Ectodermal cell (in vitro differentiated cells): ENCODE data around the gene SLC9A3.

Source experiments
- H3K27ac ChIP-seq: 2 replicates; pipeline ENCODE4 v1.7.0; 2013; ENCODE audit warnings: mild to moderate bottlenecking, low read depth, low read length; ENCODE audit not compliant: insufficient read depth, poor library complexity, severe bottlenecking
- H3K27me3 ChIP-seq: 2 replicates; pipeline ENCODE4 v1.7.0; 2013; ENCODE audit warnings: mild to moderate bottlenecking, low read length; ENCODE audit not compliant: insufficient read depth, control insufficient read depth, poor library complexity, severe bottlenecking
- H3K36me3 ChIP-seq: one replicate; pipeline ENCODE4 v1.7.0; 2013; ENCODE audit warnings: low read length; ENCODE audit not compliant: control insufficient read depth, insufficient read depth
- H3K4me1 ChIP-seq: one replicate; pipeline ENCODE4 v1.7.0; 2013; ENCODE audit warnings: low read length; ENCODE audit not compliant: control insufficient read depth, insufficient read depth
- H3K4me3 ChIP-seq: 2 replicates; pipeline ENCODE4 v1.7.0; 2013; ENCODE audit warnings: low read depth, low read length, control low read depth; ENCODE audit not compliant: insufficient read depth
- H3K9me3 ChIP-seq: 2 replicates; pipeline ENCODE4 v1.7.0; 2013; ENCODE audit warnings: mild to moderate bottlenecking, low read length, moderate library complexity; ENCODE audit not compliant: control insufficient read depth
- WGBS, 2 experiments: methylation state at CpG; one replicate each; pipeline ENCODE4 v1.1.7; 2013; ENCODE audit warnings: missing lambda C conversion rate in 2 of 2; 5-methylcytosine and 5-hydroxymethylcytosine counted together

The SLC9A3 gene

DNA sequence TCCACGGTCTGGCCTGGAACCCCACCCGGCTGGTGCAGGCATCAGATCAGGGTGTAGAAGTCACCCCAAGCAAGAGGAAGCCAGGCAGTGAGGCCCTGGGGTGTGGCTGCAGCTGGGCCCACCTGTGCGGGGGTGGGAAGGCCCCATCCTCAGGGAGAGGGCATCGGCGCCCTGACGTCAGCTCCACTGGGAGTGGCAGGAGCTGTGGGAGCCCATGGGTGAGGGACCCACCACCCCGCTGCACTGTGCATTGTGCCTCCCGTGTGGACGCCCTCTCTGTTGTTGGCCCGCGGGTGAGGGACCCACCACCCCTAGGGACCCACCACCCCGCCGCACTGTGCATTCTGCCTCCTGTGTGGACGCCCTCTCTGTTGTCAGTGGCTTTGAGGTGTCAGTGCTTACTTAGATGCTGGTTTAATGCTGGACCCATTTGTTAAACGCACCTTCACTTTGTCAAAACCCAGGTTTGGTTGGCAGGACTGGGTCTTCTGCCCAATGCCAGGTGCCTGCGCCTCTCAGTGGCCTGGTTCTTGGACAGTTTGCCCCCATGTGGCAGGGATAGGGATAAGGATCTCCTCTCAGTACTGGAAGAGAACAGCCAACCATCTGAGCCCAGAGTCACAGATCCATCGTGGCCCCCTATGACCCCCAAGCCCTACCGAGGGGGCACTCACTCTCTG lies 88.1 kb downstream of the SLC9A3 start:
- Histone ChIP-seq H3K27me3 (no peaks in the 10 kb centered on the region), H3K9me3 (no peaks in the 10 kb centered on the region), H3K4me1 (no peaks in the 10 kb centered on the region), H3K36me3 (no peaks in the 10 kb centered on the region), H3K27ac (no peak overlapping the region), H3K4me3 (no peak overlapping the region)
- 86% methylated on average over 18 of the region's 18 CpGs for whole genome bisulfite sequencing, 2 experiments

DNA sequence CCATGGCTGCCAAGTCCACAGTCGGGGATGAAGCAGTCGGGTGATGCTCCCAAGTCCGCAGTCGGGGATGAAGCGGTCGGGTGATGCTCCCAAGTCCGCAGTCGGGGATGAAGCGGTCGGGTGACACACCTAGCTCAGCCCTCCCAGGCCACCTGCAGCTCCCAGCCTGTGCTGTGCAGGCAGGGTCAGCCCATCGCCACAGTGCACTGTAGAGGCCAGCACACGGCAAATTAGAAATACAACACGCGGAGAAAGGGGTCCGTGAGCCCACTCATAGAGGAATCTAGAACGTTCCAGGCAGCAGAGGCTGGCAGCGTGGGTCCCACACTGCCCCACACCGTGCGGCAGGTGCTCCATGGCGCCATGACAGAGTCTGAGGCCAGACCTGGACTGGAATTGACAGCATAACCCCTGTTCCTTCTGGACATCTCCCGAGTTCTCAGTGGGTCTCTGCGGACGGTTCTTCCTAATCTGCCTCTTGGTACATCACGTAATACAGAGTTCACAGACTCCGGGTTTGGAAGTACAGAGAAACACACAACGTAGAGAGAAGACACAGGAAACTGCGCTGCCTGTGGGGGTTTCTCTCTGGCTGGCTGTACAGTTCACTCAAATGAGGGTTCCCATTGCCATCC lies 89.0 kb downstream of the SLC9A3 start:
- Histone ChIP-seq H3K27me3 (no peaks in the 10 kb centered on the region), H3K9me3 (no peaks in the 10 kb centered on the region), H3K36me3 (no peaks in the 10 kb centered on the region), H3K4me3 (no peak overlapping the region), H3K27ac (no peak overlapping the region), H3K4me1 (no peaks in the 10 kb centered on the region)
- WGBS, 2 experiments: 90% methylated on average over 27 of the region's 27 CpGs

DNA sequence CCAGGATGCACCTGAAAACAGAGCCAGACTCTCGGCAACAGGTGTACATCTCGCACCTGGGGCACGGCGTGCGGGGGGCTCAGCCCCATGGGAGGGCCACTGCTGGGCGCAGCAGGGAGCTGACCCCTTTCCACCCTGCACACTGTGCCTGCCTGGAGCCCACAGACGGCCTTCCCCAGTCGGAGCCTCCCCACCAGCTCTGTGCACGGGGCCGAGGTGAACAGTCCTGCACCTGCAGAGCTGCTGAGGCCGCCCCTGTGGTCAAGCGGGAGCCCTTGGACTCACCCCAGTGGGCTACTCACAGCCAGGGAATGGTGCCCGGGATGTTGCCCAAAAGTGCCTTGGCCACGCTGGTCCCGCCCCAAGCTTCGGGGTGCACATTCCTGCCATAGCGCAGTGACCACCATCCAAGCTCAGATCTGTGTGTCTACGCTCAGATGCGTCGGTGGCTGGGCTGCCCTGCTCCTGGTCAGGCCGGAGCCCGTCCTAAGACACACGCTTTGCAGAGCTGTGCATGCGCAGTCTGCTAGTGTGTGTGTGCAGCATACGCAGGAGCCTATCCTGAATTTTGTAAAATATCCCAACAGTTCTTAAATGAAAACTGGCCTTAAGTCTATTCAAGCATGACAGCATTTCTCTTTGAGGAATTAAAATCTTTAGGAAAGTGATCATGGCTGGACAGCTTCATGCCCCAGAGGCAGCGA lies 89.7 kb downstream of the SLC9A3 start:
- 92 to 94% methylated on average over 26 of the region's 26 CpGs for WGBS, 2 experiments
- no peaks in the 10 kb centered on the region for H3K9me3 ChIP-seq
- H3K4me3 ChIP-seq: no peak overlapping the region

DNA sequence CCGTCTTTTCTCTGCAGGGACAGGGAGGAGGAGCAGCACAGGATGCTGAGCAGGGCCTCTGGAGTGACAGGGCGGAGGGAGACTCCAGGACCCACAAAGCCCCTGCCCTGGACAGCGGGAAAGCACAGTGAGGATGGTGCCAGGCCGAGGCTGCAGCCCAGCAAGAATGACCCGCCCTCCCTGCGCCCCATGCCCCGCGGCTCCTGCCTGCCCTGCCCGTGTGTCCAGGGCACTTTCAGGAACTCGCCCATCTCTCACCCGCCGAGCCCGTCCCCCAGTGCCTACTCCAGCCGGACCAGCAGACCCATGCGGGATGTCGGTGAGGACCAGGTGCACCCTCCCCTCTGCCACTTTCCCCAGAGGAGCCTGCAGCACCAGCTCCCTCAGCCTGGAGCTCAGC lies 90.4 kb downstream of the SLC9A3 start:
- Histone ChIP-seq H3K4me3 (no peak overlapping the region), H3K27me3 (no peaks in the 10 kb centered on the region), H3K4me1 (no peaks in the 10 kb centered on the region), H3K27ac (no peak overlapping the region), H3K36me3 (no peaks in the 10 kb centered on the region), H3K9me3 (no peaks in the 10 kb centered on the region)
- WGBS, 2 experiments: 86 to 89% methylated on average over 16 of the region's 16 CpGs

More for the DNA sequence above, 89.7 kb downstream of the SLC9A3 start:
- H3K4me1 ChIP-seq: no peaks in the 10 kb centered on the region
- H3K36me3 ChIP-seq: no peaks in the 10 kb centered on the region
- H3K27me3 ChIP-seq: no peaks in the 10 kb centered on the region
- no peak overlapping the region for H3K27ac ChIP-seq

DNA sequence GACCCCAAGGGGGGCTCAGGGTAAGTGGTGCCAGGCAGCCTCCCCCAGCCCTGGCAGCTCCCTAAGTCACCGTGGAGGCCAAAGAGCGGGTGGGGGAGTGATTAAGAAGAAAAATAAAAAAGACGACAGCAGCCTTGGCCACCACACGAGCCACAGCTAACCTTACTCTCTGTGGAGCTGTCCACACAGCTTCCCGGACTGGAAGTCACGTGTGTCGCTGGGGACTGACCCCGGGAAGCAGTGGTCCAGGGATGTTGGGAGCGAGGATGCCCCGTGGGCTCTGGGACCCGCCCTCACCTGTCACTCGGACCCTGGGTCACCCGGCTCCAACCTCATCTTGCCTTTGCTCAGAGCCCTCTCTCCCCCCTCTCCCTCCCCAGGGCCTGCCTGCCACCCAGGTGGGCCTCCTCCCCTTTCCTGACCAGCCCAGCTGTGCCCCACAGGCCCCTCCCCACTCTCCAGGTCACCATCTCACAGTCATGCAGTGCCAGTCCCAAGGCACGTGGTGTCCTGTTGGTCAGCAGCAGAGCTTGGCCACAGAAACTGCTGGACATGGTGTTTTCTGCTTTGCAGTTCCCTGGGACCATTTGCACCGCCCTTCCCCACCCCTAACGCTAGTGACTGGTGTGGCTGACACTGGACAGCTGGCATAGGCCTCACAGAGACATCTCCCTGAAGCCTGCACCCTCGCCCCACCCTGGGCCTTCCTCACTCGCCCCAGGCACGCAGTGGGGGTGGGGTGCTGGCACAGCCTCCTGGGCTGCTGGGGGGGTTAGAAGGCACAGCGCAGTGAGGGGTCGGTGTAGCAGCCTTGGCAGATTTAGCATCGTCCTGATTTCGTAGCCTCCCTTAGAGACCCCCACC lies 91.1 kb downstream of the SLC9A3 start:
- Histone ChIP-seq H3K9me3 (no peaks in the 10 kb centered on the region), H3K4me3 (no peak overlapping the region), H3K36me3 (no peaks in the 10 kb centered on the region), H3K27me3 (no peaks in the 10 kb centered on the region), H3K27ac (no peak overlapping the region), H3K4me1 (no peaks in the 10 kb centered on the region)
- WGBS, 2 experiments: 90% methylated on average over 23 of the region's 23 CpGs

DNA sequence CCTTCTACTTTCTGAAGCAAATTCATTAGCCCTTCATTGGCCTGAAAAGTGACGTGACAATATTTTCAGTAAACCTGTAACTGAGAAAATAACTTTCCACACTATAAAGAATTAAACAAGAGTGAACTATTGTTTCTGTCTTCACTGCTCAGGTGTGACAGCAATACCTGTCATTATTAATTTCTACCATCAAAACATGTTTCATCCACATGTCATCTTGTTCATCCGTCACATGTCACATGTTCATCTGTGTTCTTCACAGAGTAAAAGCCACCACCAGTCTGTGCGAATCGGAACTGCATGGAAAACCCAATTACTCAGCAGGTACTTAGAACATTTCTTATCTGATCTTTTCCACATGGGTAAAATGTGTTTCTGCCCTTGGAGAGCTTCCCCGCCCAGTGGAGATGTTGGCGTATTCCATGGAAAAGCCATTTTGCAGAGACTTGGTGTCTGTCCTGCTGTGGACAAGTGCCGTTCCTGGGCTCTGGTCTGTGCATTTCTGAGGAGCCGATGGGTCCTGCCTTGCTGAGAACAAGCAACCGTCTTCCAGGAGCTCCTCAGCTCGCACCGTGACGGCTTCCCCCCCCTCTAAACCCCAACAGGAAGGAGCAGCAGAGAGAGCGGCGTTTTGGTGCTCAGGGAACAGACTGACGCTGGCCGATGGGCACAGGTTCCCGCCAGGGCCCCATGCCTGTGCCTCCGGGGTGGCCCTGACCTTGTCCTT lies 91.9 kb downstream of the SLC9A3 start:
- 89% methylated on average over 18 of the region's 18 CpGs for WGBS, 2 experiments
- Histone ChIP-seq H3K36me3 (no peaks in the 10 kb centered on the region), H3K4me3 (no peak overlapping the region), H3K9me3 (no peaks in the 10 kb centered on the region), H3K27ac (no peak overlapping the region), H3K4me1 (no peaks in the 10 kb centered on the region), H3K27me3 (no peaks in the 10 kb centered on the region)

DNA sequence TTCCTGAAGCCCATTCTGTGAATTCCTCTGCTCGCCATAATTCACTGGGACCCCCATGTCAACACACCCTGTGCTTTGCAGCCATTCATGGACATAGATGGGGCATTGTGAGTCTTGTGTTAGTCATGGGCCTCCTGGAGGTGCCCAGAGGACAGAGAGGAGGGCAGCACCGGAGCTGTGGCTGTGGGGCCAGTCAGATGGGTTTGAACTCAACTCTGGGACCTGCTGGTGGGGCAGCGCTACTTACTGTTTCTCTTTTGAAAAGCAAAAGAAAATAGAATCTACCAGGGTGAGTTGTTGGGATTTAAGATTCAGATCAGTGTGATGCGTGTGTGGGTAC lies 92.6 kb downstream of the SLC9A3 start:
- no peaks in the 10 kb centered on the region for H3K9me3 ChIP-seq
- no peak overlapping the region for H3K27ac ChIP-seq
- no peaks in the 10 kb centered on the region for H3K36me3 ChIP-seq
- no peaks in the 10 kb centered on the region for H3K4me1 ChIP-seq
- no peaks in the 10 kb centered on the region for H3K27me3 ChIP-seq
- 94 to 95% methylated on average over 4 of the region's 4 CpGs for WGBS, 2 experiments
- H3K4me3 ChIP-seq: no peak overlapping the region

DNA sequence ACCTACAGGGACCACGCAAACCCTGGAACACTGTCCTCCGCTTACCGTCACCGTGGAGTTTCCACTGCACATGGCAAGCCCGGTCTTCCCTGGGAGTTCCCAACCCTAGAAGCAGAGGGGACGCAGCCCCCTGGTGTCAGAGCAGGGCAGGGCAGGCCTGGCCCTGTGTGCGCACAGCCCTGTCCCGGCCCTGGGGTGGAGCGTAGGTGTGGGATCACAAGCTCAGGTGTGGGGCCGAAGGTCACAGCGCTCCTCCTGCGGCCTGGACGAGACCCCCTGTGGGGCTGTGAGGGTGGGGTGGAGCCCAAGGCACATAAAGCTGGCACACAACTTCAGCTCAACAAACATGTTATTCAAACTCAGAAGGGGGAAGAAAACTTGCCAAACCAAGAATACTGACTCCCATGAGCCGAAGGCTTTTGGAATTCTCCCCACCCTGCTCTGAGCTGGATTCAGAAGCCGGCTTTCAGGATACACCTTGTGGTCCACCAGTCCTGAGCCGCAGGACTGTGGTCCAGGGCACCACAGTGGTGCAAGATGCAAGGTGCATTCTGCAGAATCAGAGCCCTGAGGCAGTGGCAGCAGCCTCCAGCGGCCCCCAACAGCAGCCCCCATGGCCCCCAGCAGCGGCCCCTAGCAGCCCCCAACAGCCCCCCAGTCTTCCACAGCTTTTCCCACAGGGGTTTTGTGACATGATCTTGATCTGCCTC lies 93.1 kb downstream of the SLC9A3 start:
- H3K4me3 ChIP-seq: no peak overlapping the region
- 53 to 63% methylated on average over 18 of the region's 18 CpGs for WGBS, 2 experiments
- no peaks in the 10 kb centered on the region for H3K27me3 ChIP-seq
- no peaks in the 10 kb centered on the region for H3K4me1 ChIP-seq
- H3K9me3 ChIP-seq: no peaks in the 10 kb centered on the region
- no peak overlapping the region for H3K27ac ChIP-seq
- H3K36me3 ChIP-seq: no peaks in the 10 kb centered on the region

DNA sequence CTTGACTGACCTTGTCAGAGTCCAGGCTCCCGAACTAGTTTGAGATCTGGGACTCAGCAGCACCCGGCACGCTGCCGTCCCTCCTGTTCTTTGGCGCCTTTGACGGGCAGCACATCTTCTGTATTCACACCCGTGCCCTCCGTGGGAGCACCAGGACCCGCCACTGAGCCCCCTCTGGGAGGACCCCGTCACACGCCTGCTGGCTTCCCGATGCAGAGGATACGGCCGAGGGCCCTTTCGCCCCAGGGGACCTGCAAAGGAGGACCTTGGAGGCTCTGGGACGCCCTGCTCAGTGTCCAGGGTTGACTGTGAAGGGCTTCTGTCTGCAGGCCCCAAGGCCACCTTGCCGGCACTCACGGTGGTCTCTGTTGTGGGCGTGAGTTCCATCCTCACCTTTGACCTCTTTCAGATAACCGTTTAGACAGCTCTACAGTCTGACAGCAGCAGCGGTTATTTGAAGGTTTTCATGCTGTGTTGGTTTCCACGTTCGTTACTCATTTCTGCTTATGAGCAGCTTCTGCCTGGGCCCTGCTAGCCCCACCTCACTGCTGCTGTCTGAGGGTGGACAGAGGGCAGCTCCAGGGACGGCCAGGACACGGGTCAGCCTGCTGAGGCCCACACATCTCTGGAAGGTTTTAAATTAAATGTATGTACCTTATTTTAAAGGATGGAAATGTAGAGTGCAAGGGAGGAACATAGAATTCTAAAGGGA lies 93.9 kb downstream of the SLC9A3 start:
- Histone ChIP-seq H3K36me3 (no peaks in the 10 kb centered on the region), H3K4me3 (no peak overlapping the region), H3K27me3 (no peaks in the 10 kb centered on the region), H3K4me1 (no peaks in the 10 kb centered on the region), H3K9me3 (no peaks in the 10 kb centered on the region), H3K27ac (no peak overlapping the region)
- WGBS, 2 experiments: 92% methylated on average over 25 of the region's 25 CpGs
